GM12878 (cell line): Measurements from ENCODE around the gene CPS1. TPM values are rescaled to one million over a fixed set of nuclear protein-coding genes. Genes with fewer than 3 reads are reported as not detected.

Experiments used
- CBX5 ChIP-seq: sonication (generic); IDR thresholded peaks from 2 replicates; pipeline ENCODE4 v1.6.1; 2016; ENCODE audit warnings: low read depth, moderate library complexity, mild to moderate bottlenecking, inconsistent platforms
- EZH2 ChIP-seq: IDR thresholded peaks from 2 replicates; pipeline ENCODE4 v1.6.1; 2012; ENCODE audit warnings: low read depth, mild to moderate bottlenecking, control low read depth, inconsistent platforms, low read length, borderline replicate concordance; ENCODE audit not compliant: control insufficient read depth
- FOXK2 ChIP-seq: fragments of 450-650 bp; IDR thresholded peaks from 2 replicates; pipeline ENCODE4 v1.6.1; 2017; ENCODE audit warnings: mild to moderate bottlenecking, moderate library complexity
- IKZF2 ChIP-seq, 2 experiments: fragments of 450-650 bp; IDR thresholded peaks; 2 replicates each; pipeline ENCODE4 v1.6.1; 2017; ENCODE audit warnings: mild to moderate bottlenecking in 2 of 2, moderate library complexity in 2 of 2
- IRF3 ChIP-seq: fragments of 450-650 bp; IDR thresholded peaks from 2 replicates; pipeline ENCODE4 v1.6.1; 2014; ENCODE audit warnings: mild to moderate bottlenecking
- NKRF ChIP-seq: fragments of 450-650 bp; conservative IDR thresholded peaks from 2 replicates; pipeline ENCODE4 v1.6.1; 2017; ENCODE audit warnings: mild to moderate bottlenecking, moderate library complexity
- PRDM15 ChIP-seq: fragments of 450-650 bp; formaldehyde crosslinking; IDR thresholded peaks from 2 replicates; pipeline ENCODE4 v1.4.0; 2020; ENCODE audit warnings: mild to moderate bottlenecking, moderate library complexity
- SRF ChIP-seq, 2 experiments: IDR thresholded peaks; 2 replicates each; pipeline ENCODE4 v1.6.1; 2011; ENCODE audit warnings: low read depth in 2 of 2, low read length in 2 of 2, mild to moderate bottlenecking in 1 of 2, moderate library complexity in 1 of 2
- TCF12 ChIP-seq: IDR thresholded peaks from 2 replicates; pipeline ENCODE4 v1.6.1; 2011; ENCODE audit warnings: low read depth, mild to moderate bottlenecking, low read length
- polyA plus RNA-seq, 11 experiments: library from polyadenylated mRNA; depleted of rRNA in 4 of 11; unstranded in 6 of 11; stranded (reverse) in 5 of 11; fragments of >200 nt; fragmentation: Nextera tagmentation in 4 of 11; fragmentation: Illumina TruSeq in 1 of 11; extraction: Ambion mirVana in 4 of 11; extraction: Trizol in 1 of 11; gene quantifications; 1 replicate in 1 of 11; 2 replicates in 10 of 11; pipeline versions ENCODE4 v1.2.1 to v1.2.3, GENCODE V29; 2011 to 2016; ENCODE audit warnings: inconsistent platforms in 2 of 11, missing spikeins in 2 of 11, low read depth in 1 of 11
- total RNA-seq, 4 experiments: library from RNA; depleted of rRNA in 3 of 4; stranded (reverse); fragments of >200 nt in 3 of 4; fragmentation: Illumina TruSeq in 1 of 4; extraction: Trizol in 1 of 4; gene quantifications; 2 replicates each; pipeline versions ENCODE4 v1.2.1 to v1.2.3, GENCODE V29; 2013 to 2021

The CPS1 gene
- total and polyA plus RNA-seq, 10 of the 15 experiments (the other 5 are each of a cell fraction or from before 2014, with no cell fraction given): 0.20 to 4.6 (median 0.55) TPM

GRCh38 chr2:210592726-210593125 is 36.3 kb downstream of the CPS1 start (continued):
- TF ChIP-seq IRF3 (no peak), EZH2 (no peak), FOXK2 (no peak), CBX5 (no peak), PRDM15 (CRISPR knock-in tag) (no peak), SRF (IDR thresholded peaks at IDR 0.05; ENCODE audit: low read depth in 2 of 2, low read length in 2 of 2) (no peak), NKRF (no peak), TCF12 (no peak), IKZF2 (IDR thresholded peaks at IDR 0.05) (no peak)
